Measurements from ENCODE around the gene ZBTB38.

- TF ChIP-seq CTCF (IDR thresholded peaks at IDR 0.05) (no peak), POLR2A (IDR thresholded peaks at IDR 0.05) (no peak)
Measured at GRCh38 chr3:141401095-141401494, 32.8 kb downstream of the ZBTB38 start.
